ENCODE data around the gene ARHGAP6.
"Not testable (repeated sequence)": the region's sequence is repeated elsewhere in the genome, so short reads cannot be mapped to it uniquely, and the experiment has no call there.

Gene ARHGAP6

GRCh38 chrX:11131146-11131545 lies 534.6 kb downstream of the ARHGAP6 start:
- DNase-seq: no peak

GRCh38 chrX:11130136-11130535 lies 535.6 kb downstream of the ARHGAP6 start:
- no peak for DNase-seq

GRCh38 chrX:11129534-11130105 lies 536.1 kb downstream of the ARHGAP6 start:
- DNase-seq: no peak

- no peak for DNase-seq
Observed at GRCh38 chrX:11125060-11125459, 540.7 kb downstream of the ARHGAP6 start.

- DNase-seq: no peak
Observed at GRCh38 chrX:11124112-11124511, 541.6 kb downstream of the ARHGAP6 start.

- not testable (repeated sequence) for DNase-seq
Observed at GRCh38 chrX:11123087-11123486, 542.6 kb downstream of the ARHGAP6 start.

- no peak for DNase-seq
Observed at GRCh38 chrX:11119313-11119943, 546.3 kb downstream of the ARHGAP6 start.

GRCh38 chrX:11117745-11118144 lies 548.0 kb downstream of the ARHGAP6 start:
- no peak for DNase-seq

- DNase-seq: no peak
Observed at GRCh38 chrX:11113731-11114130, 552.0 kb downstream of the ARHGAP6 start.

- no peak for DNase-seq
Observed at GRCh38 chrX:11111947-11112346, 553.8 kb downstream of the ARHGAP6 start.

GRCh38 chrX:11111037-11111851 lies 554.5 kb downstream of the ARHGAP6 start, which contains the start of gene HCCS:
Gene HCCS (plus strand): TSS chrX:11111332. CDS start chrX:11112061, 729 bp downstream.
- peak; percentile 83 for DNase-seq

- no peak for DNase-seq
Observed at GRCh38 chrX:11109968-11110367, 555.8 kb downstream of the ARHGAP6 start.

- no peak for DNase-seq
Observed at GRCh38 chrX:11108253-11108941, 557.3 kb downstream of the ARHGAP6 start.

GRCh38 chrX:11105080-11105479 lies 560.6 kb downstream of the ARHGAP6 start:
- DNase-seq: no peak

- no peak for DNase-seq
Observed at GRCh38 chrX:11103751-11104150, 562.0 kb downstream of the ARHGAP6 start.

GRCh38 chrX:11103006-11103405 lies 562.7 kb downstream of the ARHGAP6 start:
- DNase-seq: no peak

- DNase-seq: peak; percentile 42
Observed at GRCh38 chrX:11100281-11101035, 565.3 kb downstream of the ARHGAP6 start.

- DNase-seq: no peak
Observed at GRCh38 chrX:11099465-11099864, 566.3 kb downstream of the ARHGAP6 start.

GRCh38 chrX:11097933-11098332 lies 567.8 kb downstream of the ARHGAP6 start:
- DNase-seq: no peak

GRCh38 chrX:11089802-11090201 lies 575.9 kb downstream of the ARHGAP6 start:
- no peak for DNase-seq

Measured in midbrain (tissue), 1 donor.